Measurements from ENCODE around the gene RYR1.

GRCh38 chr19:38391911-38392464 is 41.5 kb upstream of the RYR1 start:
- TF ChIP-seq CTCF (conservative IDR thresholded peaks at IDR 0.05; ENCODE audit: low read length): no peak
- TF ChIP-seq EZH2phosphoT487 (IDR thresholded peaks at IDR 0.05; ENCODE audit: borderline replicate concordance): no peak

Data from Loucy (cell line).